Kidney glomerular epithelial cell (primary cell): ENCODE data around the gene SH3PXD2A.
A peak's percentile ranks its signal among the peaks of the same experiment; 100 is the strongest.

ENCODE experiments used
- DNase-seq: peaks from one replicate; lab custom pipeline; 2025; lab: John Stamatoyannopoulos, UW

SH3PXD2A gene

DNA sequence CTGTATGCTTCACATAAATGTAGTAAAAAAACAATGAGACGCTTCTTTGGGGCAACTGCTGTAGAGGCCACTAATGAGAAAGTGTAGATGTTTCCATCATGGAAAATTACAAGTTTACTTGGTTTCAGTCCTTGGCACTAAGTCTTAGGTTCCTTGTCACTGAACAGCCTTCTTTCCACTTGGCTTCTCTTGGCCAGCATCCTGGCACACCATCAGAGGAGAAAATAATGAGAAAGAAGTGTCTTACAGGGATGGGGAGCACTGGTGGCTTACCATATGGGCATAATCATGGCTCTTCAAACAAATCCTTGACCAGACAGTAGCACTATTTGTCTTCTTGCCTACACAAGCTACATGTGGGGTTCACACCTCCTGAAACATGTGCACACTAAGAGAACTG lies 22.5 kb upstream of the SH3PXD2A start:
- no peak for DNase-seq

GRCh38 chr10:103876155-103876554 lies 20.8 kb upstream of the SH3PXD2A start:
- DNase-seq, result no peak

- DNase-seq, result no peak
These were observed 19.4 kb upstream of the SH3PXD2A start for GRCh38 chr10:103874730-103875129.

GRCh38 chr10:103872137-103872931 lies 17.0 kb upstream of the SH3PXD2A start:
- no peak for DNase-seq

DNA sequence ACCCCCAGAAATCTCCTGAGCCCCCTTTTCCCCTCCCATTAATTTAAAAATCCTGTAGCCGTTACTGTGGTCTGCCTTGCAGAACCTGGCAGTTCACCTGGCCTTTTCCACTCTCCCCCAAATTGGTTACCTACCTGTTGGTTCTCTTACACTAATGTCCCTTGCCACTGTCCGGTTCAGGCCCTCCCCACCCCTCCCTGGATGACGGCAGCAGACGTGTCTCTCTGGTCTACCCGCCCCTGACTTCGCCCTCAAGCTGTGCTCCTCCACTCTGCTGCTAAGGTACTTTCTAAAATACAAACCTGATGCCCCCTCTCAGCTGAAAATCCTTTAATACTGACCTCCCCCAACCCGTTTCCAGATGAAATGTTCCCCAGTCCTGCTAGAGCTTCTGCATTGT lies 15.6 kb upstream of the SH3PXD2A start:
- DNase-seq, result no peak

DNA sequence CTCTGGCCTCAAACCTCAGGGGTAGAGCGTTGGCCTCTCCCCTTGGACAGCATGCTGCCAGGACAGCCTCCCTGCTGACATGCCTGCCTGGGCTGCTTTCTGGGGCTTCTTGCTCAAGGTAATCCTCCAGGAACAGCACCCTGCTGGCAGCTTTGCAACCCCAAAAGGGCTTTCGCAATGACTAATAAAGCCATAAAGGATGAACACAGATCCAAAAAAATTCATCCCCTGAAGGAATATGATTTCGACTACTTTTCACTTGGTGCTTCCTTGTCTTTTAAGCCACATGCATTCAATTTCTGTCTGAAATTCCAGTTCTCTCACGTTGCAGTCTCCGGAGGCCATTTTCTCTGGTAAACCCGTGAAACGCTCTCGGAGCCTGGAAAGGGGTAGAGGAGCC lies 15.1 kb upstream of the SH3PXD2A start:
- DNase-seq, result no peak

- DNase-seq, result no peak
These were observed 14.0 kb upstream of the SH3PXD2A start for GRCh38 chr10:103869336-103869735.

- no peak for DNase-seq
These were observed 12.8 kb upstream of the SH3PXD2A start for GRCh38 chr10:103868200-103868599.

- DNase-seq, result no peak
These were observed 6.1 kb upstream of the SH3PXD2A start for GRCh38 chr10:103861505-103861904.

GRCh38 chr10:103859161-103860086 lies 4.0 kb upstream of the SH3PXD2A start:
- DNase-seq, result peak; percentile 54

DNA sequence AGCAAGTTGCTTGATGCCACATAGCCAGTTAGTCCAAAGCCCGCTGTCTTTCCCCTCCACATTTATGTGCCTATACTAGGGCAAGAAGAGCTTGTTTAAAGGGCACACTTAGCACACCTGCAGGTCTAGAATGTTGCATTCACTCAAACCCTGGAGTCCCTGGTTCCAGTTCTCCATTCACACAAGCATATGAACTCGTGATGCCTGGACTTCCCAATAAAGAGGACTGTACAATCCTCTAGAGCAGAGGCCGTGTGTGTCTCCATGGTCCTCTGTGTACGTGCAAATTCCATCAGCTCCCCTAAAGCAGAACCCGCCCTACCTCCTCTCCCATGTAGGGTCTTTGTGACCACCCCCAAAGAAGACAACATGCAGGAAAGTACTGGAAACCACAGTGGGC lies 3.0 kb upstream of the SH3PXD2A start:
- DNase-seq, result no peak

DNA sequence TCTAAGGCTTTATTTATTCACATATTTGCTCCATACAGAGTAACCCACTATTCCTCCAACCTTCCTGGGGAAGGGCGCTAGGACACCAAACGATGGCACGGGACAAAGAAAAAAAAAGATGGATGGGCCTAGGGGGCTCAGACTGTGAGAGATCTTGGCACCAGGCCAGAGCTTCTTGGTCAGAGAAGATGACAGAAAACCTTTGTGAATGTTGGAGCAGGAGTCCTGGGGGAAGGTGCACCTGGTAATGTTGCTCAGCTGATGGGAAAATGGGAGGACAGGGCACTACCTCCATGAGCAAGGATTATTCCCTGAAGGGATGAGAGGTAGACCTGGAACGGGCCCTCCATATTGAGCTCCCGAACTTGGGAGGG lies 1.4 kb upstream of the SH3PXD2A start:
- DNase-seq, result no peak

- no peak for DNase-seq
These were observed 748 bp upstream of the SH3PXD2A start for GRCh38 chr10:103855852-103856796.

- no peak for DNase-seq
These were observed 537 bp downstream of the SH3PXD2A start for GRCh38 chr10:103854686-103855391.

DNA sequence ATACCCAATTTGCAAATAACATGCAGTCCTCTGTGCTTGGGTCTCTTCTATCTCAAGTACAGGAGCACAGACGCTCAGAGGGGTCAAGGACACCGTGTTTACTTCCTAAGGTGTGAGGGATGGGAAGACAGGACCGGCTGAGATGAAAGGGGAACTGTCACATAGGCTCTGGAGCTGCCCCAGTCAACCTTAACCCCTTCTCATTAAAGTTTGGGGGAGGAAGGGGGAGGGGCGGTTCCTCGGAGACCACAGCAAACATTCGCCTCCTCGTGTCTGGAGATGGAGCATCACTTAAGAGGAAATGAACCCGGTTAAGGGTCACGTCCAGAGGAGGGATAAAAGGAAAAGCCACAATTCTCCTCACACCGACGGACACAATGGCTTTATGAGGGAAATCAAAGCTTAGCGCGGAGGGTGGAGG lies 1.1 kb downstream of the SH3PXD2A start:
- DNase-seq, result no peak

GRCh38 chr10:103853428-103854264 lies 1.7 kb downstream of the SH3PXD2A start:
- no peak for DNase-seq

DNA sequence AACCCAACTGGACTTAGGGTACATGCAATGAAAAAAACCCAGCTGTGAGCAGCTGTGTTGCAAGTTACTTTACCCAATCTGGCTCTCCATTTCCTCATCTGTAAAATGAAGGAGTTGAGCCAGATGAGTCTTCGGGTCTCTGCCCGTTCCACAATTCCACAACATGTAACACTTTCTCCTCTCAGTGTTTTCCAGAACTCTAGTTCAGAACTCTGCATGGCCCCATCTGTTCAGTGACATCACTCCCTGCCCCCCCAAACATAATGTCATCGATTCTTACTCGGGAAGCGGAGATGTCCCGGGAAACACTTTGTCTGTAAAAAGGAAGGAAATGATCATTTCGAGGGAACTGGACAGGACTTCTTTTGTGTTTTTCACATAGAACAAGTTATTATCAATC lies 2.5 kb downstream of the SH3PXD2A start:
- DNase-seq, result no peak

DNA sequence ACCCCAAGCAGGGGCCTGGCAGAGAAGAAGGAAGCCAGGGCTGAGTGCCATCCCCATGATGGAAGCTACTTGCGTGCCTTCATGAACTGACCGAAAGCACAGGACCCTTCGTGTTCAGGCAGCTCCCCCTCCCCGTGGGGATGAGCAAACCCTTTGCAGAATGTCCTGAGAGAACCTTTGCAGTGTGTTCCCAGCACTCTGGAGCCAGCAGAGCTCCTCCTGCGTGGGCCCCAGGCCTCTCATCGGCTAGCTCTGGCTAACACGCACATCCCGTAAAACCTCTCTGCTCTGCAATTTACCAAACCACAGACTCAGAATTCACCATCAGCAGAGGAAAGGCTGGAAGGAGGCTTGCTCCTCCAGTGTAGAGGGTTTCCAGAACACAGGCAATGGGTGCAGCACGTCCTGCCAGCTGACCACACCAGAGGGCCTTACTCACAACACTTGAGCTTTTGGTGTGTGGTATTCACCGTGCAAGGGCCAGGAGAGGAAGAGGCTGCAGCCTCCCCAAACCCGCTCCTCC lies 3.1 kb downstream of the SH3PXD2A start:
- DNase-seq, result no peak

- no peak for DNase-seq
These were observed 4.1 kb downstream of the SH3PXD2A start for GRCh38 chr10:103851261-103851660.

GRCh38 chr10:103850572-103850895 lies 4.8 kb downstream of the SH3PXD2A start:
- DNase-seq, result no peak
